GM21717 (cell line): ENCODE results near the gene TAS2R7.
"Not testable (repeated sequence)": the region's sequence is repeated elsewhere in the genome, so short reads cannot be mapped to it uniquely, and the experiment has no call there.

Source experiments
- ATAC-seq: cut with Tn5 transposase; IDR thresholded peaks from one replicate; pipeline ENCODE4 v1.9.1; 2021; ENCODE audit warnings: mild to moderate bottlenecking, moderate library complexity; ENCODE audit not compliant: unreplicated experiment

TAS2R7 gene, protein sequence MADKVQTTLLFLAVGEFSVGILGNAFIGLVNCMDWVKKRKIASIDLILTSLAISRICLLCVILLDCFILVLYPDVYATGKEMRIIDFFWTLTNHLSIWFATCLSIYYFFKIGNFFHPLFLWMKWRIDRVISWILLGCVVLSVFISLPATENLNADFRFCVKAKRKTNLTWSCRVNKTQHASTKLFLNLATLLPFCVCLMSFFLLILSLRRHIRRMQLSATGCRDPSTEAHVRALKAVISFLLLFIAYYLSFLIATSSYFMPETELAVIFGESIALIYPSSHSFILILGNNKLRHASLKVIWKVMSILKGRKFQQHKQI

DNA sequence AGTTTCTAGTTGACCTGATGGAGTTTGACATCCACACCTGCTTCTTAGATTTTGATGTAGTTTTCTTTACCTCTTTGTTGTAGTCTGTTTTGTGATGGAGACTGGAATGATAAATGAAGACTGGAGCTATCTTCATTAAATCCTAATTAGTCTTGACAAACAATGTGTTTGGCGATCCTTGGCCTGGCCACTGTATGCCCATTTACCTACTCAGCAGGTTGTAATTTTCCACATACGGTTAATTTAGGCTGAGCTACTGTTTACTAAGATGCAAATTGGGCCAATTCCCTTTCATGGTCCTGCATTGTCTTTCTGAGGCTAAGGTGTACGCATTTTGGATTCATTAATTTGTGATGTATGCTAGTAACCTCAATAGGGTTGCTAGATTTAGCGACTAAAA is at the start of gene TAS2R7:
Gene TAS2R7 (minus strand): TSS at position 41 of the 400 bp plus-strand sequence. CDS start 57 bp downstream, outside the sequence.
- no peak for ATAC-seq

DNA sequence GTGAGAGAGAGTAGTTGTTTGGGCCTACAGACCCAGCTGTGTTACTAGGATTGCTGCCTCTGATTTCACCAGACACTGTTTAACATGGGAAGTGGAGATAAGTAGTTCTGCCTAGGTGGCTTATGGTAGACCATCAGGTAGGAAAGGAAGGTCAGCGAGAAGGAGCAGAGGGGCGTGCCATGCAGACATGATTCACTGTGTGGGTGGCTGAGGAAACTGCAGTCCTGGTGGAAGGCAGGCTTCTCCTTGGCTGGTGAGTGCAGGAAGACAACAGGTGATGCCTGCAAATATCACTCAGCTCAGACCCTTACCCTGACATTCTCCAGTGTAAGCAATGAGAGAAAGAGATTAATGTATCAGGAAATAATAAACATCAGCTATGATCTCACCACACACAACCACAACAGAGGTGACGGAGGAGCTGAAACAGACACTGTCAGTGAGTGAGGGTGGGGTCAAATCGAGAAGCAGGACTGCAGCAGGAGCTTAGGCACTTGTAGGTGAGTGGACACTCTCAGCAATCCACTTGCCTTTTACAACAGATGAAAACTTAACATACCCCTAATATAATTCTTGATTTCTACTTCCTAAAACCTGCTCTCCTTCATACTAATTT is 48.9 kb upstream of the TAS2R7 start:
- no peak for ATAC-seq

DNA sequence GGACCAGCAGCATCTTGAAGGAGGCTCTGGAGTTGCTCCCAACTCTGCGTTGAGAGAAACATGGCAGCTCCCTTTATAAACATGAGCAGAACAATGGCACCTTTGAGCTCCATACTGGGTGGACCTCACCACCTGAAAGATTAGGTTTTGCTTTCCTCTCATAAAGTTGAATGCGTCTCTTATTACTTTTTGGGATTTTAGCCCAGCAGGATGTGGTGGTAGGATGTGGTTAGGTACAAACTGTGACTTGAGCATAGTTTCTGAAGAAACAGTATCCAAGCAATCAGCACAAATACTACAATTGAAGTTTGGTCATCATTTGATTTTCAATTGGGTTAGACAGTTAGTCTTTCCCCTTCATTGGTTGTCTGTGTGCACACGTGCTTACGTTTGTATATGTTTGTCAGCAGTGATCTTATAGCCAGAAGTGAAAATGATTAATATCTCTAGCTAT is 47.0 kb upstream of the TAS2R7 start, which contains the start of gene PRR4:
Gene PRR4 (minus strand): TSS at position 51 of the 454 bp plus-strand sequence. CDS start 38 bp downstream, at position 13.
- no peak for ATAC-seq

DNA sequence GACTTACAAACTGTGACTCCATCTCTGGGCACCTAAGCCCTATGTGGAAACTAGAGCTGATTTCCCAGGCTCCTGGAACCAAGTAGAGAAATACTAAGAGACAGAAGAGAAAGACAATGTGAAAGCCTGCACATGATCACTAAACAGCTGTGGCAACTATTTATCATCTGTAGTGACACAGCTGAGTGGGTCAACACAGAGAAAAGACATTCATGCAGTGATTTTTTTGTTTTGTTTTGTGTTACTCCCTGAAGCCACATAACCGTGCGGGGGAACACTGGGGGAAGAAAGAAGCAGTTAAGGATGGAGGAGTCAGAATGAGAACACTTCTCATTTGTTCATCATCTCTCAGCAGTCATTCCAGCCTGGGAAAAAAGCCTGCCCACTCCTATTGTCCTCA is 45.3 kb upstream of the TAS2R7 start:
- ATAC-seq: no peak

DNA sequence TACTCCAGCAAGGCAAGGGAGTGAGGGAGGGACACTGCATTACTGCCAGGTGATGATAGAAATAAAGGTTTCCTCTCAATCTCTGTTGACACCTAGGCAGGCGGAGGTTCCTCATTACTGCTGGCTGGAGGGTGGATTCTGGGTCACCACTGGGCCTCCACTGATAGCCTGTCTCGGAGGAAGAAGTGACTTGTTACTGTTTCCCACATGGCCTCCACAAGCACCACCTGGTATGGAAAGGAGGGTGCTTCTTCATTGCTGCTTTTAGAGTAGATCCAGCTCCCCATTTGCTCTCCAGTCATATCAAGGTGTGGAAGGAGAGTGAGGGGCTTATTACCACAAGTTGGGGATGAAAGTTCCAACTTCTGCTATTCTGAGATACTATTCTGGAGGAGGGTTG is 40.4 kb upstream of the TAS2R7 start:
- no peak for ATAC-seq

DNA sequence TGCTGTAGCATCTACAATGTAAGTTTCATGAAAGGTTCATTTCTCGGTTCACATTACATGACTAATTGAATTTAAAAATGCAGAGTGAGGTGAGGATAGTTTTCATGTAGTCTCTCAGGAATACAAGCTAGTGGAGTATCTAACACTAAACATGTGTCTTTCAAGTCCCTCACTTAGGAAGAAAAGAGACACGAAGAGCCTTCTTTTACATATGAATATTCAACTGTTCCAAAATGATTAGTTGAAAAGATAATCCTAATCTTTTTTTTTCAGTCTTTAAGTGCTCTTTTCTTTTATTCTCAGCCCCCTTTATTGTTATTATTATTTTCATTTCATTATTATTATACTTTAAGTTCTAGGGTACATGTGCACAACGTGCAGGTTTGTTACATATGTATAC is 36.0 kb upstream of the TAS2R7 start:
- no peak for ATAC-seq

DNA sequence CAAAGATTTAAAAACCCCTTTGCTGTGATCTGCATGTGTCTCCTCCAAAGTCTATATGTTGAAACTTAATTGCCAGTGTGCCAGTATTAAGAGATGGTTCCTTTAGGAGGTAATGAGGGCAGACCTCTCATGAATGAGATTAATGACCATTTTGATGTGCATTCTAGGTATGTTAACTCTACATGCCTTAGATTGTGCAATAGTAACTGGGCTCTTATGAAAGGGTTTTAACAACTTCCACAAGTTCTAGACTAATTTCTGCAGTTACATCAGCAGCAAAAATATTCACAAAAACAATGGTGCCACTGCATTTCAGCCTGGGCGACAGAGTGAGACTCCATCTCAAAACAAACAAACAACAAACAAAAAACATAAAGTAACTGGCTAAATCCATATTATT is 27.6 kb upstream of the TAS2R7 start:
- no peak for ATAC-seq

DNA sequence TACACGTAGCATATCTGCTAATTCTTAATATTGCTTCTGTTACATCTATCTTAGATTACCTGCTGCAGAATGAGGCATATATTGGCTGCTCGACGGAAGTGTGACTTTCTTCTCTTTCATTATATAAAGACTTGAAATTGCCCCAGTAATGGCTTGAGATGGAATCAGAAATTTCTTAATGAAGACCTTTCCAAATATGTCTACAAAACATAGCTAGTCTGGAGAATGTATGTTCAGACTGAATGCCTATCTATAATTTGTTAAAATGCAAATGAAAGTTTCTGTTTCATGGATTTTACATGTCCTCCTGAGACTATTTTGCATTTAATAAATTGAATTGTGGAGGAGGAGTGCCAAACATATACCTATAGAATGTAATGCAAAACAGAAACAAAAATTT is 23.8 kb upstream of the TAS2R7 start, which contains the start of gene TAS2R10:
Gene TAS2R10 (minus strand): TSS at position 101 of the 400 bp plus-strand sequence. CDS start 89 bp downstream, at position 12.
- ATAC-seq: no peak

DNA sequence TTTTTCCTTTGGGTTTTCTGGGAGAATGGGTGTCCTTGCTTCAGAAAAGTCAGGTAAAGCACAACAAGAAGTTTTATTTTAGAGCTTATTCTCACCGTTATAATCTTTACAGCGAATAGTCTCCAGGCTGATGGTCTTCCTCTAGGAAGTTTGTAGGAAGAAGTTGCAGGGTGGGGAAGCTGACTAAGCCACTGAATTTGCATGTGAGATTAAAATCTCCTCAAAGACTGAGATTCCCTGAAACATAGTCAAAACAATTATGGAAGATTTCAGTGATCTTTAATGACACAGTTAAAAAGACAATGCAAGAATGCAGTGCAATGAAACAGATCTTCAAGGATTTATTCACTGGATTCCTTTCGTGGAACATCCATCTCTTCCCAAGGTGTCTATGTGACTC is 22.5 kb upstream of the TAS2R7 start:
- no peak for ATAC-seq

DNA sequence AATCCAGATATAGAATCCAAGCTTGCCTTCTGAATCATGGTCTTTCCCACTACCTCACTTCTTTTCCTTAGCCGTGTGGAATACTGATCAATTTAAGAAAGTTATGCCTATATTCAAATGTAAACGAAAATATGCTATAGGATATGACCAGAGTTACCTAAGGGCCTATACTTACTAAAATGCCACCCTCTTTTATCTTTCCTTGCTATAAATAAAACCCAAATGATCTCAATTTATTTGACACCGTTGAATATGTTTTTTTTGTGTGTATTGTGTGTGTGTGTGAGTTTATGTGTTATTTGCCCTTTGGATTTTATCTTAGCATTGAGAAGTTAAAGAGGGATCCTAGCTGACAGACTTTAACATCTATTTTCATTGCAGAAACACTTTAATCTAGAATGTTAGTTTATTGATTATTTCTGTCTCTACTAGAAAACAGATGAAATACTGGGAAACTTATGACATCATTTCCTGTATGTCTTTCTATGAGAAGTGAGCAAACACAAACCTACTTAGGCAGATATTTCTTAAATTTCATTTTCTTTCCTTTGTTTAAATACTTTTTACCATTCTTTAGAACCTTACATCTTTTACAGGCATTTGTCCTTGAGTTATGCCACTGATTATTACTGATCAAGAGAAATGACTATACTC is 9.6 kb upstream of the TAS2R7 start:
- no peak for ATAC-seq

DNA sequence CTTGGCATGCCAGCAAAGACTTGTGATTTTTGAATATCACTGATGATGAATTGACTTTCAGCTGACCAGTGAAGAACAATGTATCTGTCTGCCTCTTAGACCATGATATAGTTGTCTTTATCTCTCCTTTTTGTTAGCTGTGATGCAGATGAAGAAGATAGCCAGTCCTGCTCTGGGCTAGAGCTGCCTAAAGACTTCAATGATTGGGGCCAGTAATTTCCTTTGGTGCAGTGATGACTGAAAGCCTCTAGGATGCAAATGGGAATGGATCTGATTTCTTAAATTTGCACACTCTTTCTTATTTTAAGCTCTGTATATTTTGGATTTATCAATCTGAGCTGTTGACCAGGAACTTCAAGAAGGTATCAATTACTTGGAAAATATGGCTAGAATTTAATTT is 7.6 kb upstream of the TAS2R7 start, which contains the start of gene TAS2R9:
Gene TAS2R9 (minus strand): TSS at position 101 of the 400 bp plus-strand sequence. CDS start 93 bp downstream, at position 8.
- no peak for ATAC-seq

DNA sequence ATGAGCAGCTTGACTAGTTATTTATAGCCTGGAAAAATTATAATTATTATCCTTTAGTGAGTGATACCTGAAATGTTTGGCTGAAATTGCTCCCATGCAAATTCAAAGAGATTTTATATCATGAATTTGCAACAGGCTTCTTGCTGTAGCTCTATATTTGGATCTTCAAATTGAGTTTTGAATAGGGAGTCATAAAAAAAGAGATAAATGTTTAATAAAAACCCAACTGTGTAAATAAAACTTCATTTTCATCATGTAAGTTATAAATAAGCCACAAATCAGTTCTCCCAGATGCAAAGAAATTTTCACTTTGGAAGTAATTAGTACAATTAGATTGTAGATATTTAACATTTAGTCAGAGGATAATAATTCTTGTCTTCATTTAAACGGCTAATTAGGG is 4.8 kb upstream of the TAS2R7 start, which contains the start of gene TAS2R8:
Gene TAS2R8 (minus strand): TSS at position 101 of the 400 bp plus-strand sequence. CDS start 306 bp downstream, outside the sequence.
- no peak for ATAC-seq

DNA sequence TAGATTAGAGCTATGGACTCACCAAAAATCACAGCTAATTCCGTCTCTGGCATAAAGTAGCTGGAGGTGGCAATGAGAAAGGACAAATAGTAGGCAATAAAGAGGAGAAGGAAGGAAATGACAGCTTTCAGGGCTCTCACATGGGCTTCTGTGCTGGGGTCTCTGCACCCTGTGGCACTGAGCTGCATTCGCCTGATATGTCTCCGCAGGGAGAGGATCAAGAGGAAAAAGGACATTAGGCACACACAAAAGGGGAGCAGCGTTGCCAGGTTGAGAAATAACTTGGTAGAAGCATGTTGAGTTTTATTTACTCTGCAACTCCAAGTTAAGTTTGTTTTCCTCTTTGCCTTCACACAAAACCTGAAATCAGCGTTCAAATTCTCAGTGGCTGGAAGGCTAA is 686 bp downstream of the TAS2R7 start:
- ATAC-seq: no peak

DNA sequence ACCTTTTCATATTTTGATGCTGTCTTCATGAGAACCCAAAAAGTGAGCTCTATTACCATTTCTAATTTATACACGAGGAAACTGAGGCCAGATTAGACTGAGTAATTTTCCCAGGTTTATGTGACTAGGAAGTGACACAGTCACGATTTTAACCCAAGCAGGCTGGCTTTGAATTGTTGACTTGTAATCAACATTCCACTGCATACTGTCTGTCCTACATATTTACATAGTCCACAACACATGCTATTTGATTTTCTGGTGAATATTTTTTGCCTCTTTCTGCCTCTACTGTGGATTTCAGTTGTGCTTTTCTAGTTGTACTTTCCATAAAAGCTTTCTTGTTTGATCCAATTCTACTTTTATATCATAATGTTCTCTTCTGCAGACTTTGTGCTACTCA is 8.2 kb downstream of the TAS2R7 start:
- ATAC-seq: no peak

DNA sequence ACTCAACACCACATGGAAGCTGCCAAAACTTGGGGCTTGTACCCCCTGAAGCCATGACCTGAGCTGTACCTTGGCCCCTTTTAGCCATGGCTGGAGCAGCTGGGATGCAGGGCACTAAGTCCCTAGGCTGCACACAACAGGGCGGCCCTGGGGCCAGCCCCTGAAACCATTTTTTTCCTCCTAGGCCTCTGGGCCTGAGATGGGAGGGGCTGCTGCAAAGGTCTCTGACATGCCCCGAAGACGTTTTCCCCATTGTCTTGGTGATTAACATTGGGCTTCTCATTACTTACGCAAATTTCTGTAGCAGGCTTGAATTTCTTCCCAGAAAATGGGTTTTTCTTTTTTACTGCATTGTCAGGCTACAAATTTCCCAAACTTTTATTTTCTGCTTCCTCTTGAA is 10.7 kb downstream of the TAS2R7 start:
- ATAC-seq: not testable (repeated sequence)

DNA sequence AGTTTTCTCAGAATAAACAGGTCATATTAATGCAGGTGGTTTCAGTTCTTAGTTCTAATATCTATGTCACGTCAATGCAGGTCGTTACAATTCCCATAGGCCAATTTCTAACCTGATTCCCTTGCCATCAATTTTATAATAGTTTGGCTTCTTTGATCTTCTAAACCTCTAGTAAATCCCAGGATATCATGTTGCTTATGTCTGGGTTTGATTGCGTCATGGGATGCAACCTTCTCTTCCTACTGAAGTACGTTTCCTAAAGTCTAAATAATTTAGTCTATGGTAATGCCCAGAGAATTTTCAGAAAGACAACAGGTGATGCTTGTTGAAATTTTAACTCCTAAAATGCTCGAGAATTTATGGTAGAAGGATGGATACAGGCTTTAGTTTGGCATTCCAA is 19.2 kb downstream of the TAS2R7 start:
- ATAC-seq: no peak

DNA sequence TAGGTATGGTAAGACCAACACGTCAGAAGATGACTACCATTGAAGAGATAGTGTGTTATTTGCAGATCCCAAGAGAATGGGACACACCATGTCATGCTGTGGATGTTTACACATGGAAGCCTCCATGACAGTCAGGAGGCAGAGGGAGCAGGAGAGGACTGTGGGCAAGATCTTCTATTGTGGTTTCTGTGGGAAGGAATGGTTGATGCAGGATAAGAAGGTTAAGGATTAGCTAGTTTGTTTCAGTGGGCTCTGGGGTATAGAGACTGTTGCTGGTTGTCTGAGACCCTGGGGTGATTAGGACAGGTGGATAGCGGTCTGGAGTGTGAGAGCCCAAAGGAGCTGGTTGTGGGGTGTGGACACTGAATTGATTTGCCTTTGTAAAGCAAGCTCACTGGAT is 23.3 kb downstream of the TAS2R7 start:
- ATAC-seq: no peak

DNA sequence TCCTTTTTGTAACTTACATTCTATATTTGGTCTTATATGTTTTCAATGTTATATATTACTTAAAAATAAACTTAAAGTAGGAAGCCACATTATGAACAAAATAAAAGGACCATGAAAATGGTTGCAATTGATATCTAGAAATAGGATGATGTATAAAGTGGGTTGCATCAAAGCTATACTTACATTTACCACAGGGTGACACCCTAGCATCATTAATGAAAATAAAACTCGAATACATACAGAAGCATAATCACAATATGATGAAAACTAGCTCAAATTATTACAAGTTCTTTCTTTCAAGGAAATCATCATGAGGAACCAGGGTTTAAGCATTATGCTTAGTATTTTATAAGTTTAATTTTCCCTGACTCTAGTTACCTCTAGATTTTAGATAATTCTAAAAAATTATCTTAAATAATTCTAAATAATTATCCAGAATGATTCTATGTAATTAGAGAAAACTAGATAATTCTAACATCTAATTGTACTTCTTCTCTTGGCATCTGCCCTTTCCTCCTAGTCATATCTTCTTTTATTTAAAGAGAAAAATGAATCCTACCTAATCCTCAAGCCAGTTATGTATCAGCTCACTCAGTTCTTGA is 31.2 kb downstream of the TAS2R7 start:
- no peak for ATAC-seq

DNA sequence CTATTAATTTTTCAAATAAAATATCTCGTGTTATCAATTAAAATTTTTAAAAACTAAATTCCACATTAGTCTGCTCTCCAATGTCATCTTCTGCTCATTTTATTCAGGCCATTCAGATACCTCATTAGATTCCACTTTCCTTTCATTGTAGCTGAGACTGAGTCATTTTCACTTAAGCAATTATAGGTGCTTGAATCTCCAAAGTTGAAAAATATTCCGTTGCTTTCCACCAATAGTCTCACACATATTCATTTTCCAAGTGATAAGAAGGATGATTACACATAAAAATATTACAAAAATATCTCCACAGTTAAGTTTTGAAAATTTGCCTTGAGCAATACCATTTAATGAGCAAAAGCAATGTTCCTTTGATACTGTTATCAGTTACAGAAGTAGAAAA is 42.8 kb downstream of the TAS2R7 start:
- ATAC-seq: no peak

DNA sequence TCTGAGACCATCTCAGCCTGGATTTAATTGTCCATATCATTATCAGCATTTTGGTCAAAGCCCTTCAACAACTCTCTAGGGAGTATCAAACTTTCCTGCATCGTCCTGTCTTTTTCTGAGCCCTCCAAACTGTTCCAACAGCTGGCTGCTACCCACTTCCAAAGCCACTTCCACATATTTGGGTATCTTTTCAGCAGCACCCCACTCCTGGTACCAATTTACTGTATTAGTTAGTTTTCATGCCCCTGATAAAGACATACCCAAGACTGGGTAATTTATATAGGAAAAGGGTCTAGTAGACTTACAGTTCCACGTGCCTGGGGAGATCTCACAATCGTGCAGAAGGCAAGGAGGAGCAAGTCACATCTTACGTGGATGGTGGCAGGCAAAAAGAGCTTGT is 46.2 kb downstream of the TAS2R7 start:
- ATAC-seq: no peak

DNA sequence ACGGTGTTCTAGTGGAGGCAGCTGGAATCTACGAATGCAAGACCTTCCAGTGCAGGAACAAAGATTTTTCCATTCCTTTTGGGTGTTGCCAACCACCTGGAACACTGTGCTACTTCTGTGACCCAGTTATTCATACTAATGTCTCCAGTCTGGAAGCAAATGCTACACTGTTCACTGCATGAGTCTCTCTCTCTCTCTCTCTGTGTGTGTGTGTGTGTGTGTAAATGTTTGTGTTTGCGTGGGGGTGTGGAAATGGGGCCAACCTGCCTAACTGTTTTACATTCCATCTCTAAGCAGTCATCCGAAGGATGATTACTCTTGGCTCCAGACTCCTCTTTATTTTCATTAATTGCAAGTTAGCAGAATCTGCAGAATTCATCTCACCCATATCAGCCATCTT is 49.4 kb downstream of the TAS2R7 start:
- no peak for ATAC-seq
